Fibroblast of lung (primary cell): ENCODE results near the gene SLC5A10. TPM values are rescaled to one million over a fixed set of nuclear protein-coding genes. Genes with fewer than 3 reads are reported as not detected.

Experiments
- DNase-seq, 2 donors: peaks; one replicate each; pipeline versions ENCODE4 v3.0.0 to v3.0.0-alpha.2; 2010; ENCODE audit warnings: low read depth in 2 of 2
- H2AFZ ChIP-seq: 2 replicates; pipeline ENCODE4 v1.5.1; 2012; ENCODE audit warnings: low read length, control low read depth, inconsistent platforms
- H3K27ac ChIP-seq: 2 replicates; pipeline ENCODE4 v1.5.1; 2011; ENCODE audit warnings: low read length, control low read depth; ENCODE audit not compliant: insufficient read depth
- H3K27me3 ChIP-seq: 2 replicates; pipeline ENCODE4 v1.5.1; 2011; ENCODE audit warnings: mild to moderate bottlenecking, low read length; ENCODE audit not compliant: control insufficient read depth, insufficient read depth
- H3K36me3 ChIP-seq: 2 replicates; pipeline ENCODE4 v1.5.1; 2011; ENCODE audit warnings: low read length; ENCODE audit not compliant: control insufficient read depth, insufficient read depth
- H3K4me1 ChIP-seq: 2 replicates; pipeline ENCODE4 v1.5.1; 2011; ENCODE audit warnings: low read length; ENCODE audit not compliant: control insufficient read depth, insufficient read depth; ENCODE audit errors: extremely low read depth
- H3K4me2 ChIP-seq: 2 replicates; pipeline ENCODE4 v1.5.1; 2011; ENCODE audit warnings: low read length, control low read depth; ENCODE audit not compliant: insufficient read depth; ENCODE audit errors: extremely low read depth
- H3K4me3 ChIP-seq, 4 experiments: fragments of 200-600 bp in 1 of 4; sonication (generic) in 1 of 4; replicated peaks in 1 of 4; 2 replicates each; pipeline ENCODE4 v1.5.1; 2011 to 2016; ENCODE audit warnings: low read length in 4 of 4, low read depth in 3 of 4, mild to moderate bottlenecking in 3 of 4, control low read depth in 2 of 4, inconsistent platforms in 1 of 4, mixed read lengths in 1 of 4; ENCODE audit not compliant: insufficient read depth in 1 of 4; ENCODE audit errors: control extremely low read depth in 1 of 4
- H3K79me2 ChIP-seq: 2 replicates; pipeline ENCODE4 v1.5.1; 2012; ENCODE audit warnings: mild to moderate bottlenecking, low read length, inconsistent platforms; ENCODE audit not compliant: control insufficient read depth, insufficient read depth
- H3K9ac ChIP-seq: 2 replicates; pipeline ENCODE4 v1.5.1; 2011; ENCODE audit warnings: mild to moderate bottlenecking, low read length, control low read depth; ENCODE audit not compliant: insufficient read depth
- H3K9me3 ChIP-seq: 2 replicates; pipeline ENCODE4 v1.5.1; 2012; ENCODE audit warnings: low read depth, low read length; ENCODE audit not compliant: control insufficient read depth, insufficient read depth
- H4K20me1 ChIP-seq: 2 replicates; pipeline ENCODE4 v1.5.1; 2011; ENCODE audit warnings: low read length; ENCODE audit not compliant: control insufficient read depth, insufficient read depth; ENCODE audit errors: extremely low read depth
- CTCF ChIP-seq, 2 donors: IDR thresholded peaks in 1 of 2; conservative IDR thresholded peaks in 1 of 2; 1 replicate in 1 of 2; 2 replicates in 1 of 2; pipeline ENCODE4 v1.5.1; 2011 to 2012; ENCODE audit warnings: low read length in 2 of 2, control low read depth in 1 of 2, inconsistent platforms in 1 of 2, low read depth in 1 of 2, mild to moderate bottlenecking in 1 of 2
- EZH2 ChIP-seq: IDR thresholded peaks from 2 replicates; pipeline ENCODE4 v1.5.1; 2012; ENCODE audit warnings: low read length, control low read depth, mild to moderate bottlenecking; ENCODE audit errors: missing control alignments
- polyA plus RNA-seq, 2 donors: library from polyadenylated mRNA; depleted of rRNA in 1 of 2; stranded (reverse) in 1 of 2; unstranded in 1 of 2; fragments of >200 nt; gene quantifications; 2 replicates each; pipeline ENCODE4 v1.2.1, GENCODE V29; 2011 to 2012; ENCODE audit warnings: missing spikeins in 1 of 2
- total RNA-seq: library from RNA; depleted of rRNA; stranded (reverse); fragments of >200 nt; gene quantifications from 2 replicates; pipeline ENCODE4 v1.2.1, GENCODE V29; 2014

SLC5A10 gene
- total and polyA plus RNA-seq, 2 donors (not counting 1 experiment from before 2014, with no cell fraction given), result not detected

- Histone ChIP-seq H3K4me1 (no peaks in the 10 kb centered on the region), H3K79me2 (no peaks in the 10 kb centered on the region), H4K20me1 (no peaks in the 10 kb centered on the region), H3K9me3 (no peaks in the 10 kb centered on the region), H3K36me3 (no peaks in the 10 kb centered on the region), H3K4me2 (no peak overlapping the region), H3K27me3 (no peaks in the 10 kb centered on the region), H3K9ac (no peak overlapping the region), H3K4me3 (no peak overlapping the region), H2AFZ (no peak overlapping the region), H3K27ac (no peak overlapping the region)
- TF ChIP-seq EZH2 (no peak), CTCF (conservative IDR thresholded peaks at IDR 0.05 in 1 of 2, IDR thresholded peaks at IDR 0.05 in 1 of 2; ENCODE audit: low read depth in 1 of 2, low read length in 2 of 2) (no peak)
- DNase-seq, result no peak
Observed at GRCh38 chr17:18964018-18964351, 12.0 kb downstream of the SLC5A10 start.

GRCh38 chr17:18964550-18964949 is 12.6 kb downstream of the SLC5A10 start:
- H4K20me1 ChIP-seq, result no peaks in the 10 kb centered on the region
- H3K36me3 ChIP-seq, result no peaks in the 10 kb centered on the region
- H3K4me1 ChIP-seq, result no peaks in the 10 kb centered on the region
- no peak overlapping the region for H2AFZ ChIP-seq
- no peak overlapping the region for H3K4me3 ChIP-seq
- H3K27me3 ChIP-seq, result no peaks in the 10 kb centered on the region
- no peak overlapping the region for H3K4me2 ChIP-seq
- H3K27ac ChIP-seq, result no peak overlapping the region
- H3K9me3 ChIP-seq, result no peaks in the 10 kb centered on the region
- H3K9ac ChIP-seq, result no peak overlapping the region
- TF ChIP-seq EZH2 (no peak), CTCF (conservative IDR thresholded peaks at IDR 0.05 in 1 of 2, IDR thresholded peaks at IDR 0.05 in 1 of 2; ENCODE audit: low read depth in 1 of 2, low read length in 2 of 2) (no peak)
- no peak for DNase-seq
- H3K79me2 ChIP-seq, result no peaks in the 10 kb centered on the region

GRCh38 chr17:18965530-18966236 is 13.7 kb downstream of the SLC5A10 start:
- no peak overlapping the region for H3K4me3 ChIP-seq
- no peak for TF ChIP-seq EZH2
- no peak for TF ChIP-seq CTCF (conservative IDR thresholded peaks at IDR 0.05 in 1 of 2, IDR thresholded peaks at IDR 0.05 in 1 of 2; ENCODE audit: low read depth in 1 of 2, low read length in 2 of 2)
- no peaks in the 10 kb centered on the region for H4K20me1 ChIP-seq
- H3K9me3 ChIP-seq, result no peaks in the 10 kb centered on the region
- no peaks in the 10 kb centered on the region for H3K4me1 ChIP-seq
- H3K9ac ChIP-seq, result no peak overlapping the region
- no peaks in the 10 kb centered on the region for H3K36me3 ChIP-seq
- H2AFZ ChIP-seq, result no peak overlapping the region
- H3K27me3 ChIP-seq, result no peaks in the 10 kb centered on the region
- H3K79me2 ChIP-seq, result no peaks in the 10 kb centered on the region
- DNase-seq, result no peak
- H3K4me2 ChIP-seq, result no peak overlapping the region
- H3K27ac ChIP-seq, result no peak overlapping the region
